NOMO-1 treated with DMSO at 0.1 percent for 48 hours (cell line): ENCODE measurements around the gene STK10.
A peak's percentile ranks its signal among the peaks of the same experiment; 100 is the strongest.

Experiments used
- DNase-seq: peaks from one replicate; lab custom pipeline; 2025; ENCODE audit not compliant: unreplicated experiment; lab: John Stamatoyannopoulos, UW

STK10 gene

DNA sequence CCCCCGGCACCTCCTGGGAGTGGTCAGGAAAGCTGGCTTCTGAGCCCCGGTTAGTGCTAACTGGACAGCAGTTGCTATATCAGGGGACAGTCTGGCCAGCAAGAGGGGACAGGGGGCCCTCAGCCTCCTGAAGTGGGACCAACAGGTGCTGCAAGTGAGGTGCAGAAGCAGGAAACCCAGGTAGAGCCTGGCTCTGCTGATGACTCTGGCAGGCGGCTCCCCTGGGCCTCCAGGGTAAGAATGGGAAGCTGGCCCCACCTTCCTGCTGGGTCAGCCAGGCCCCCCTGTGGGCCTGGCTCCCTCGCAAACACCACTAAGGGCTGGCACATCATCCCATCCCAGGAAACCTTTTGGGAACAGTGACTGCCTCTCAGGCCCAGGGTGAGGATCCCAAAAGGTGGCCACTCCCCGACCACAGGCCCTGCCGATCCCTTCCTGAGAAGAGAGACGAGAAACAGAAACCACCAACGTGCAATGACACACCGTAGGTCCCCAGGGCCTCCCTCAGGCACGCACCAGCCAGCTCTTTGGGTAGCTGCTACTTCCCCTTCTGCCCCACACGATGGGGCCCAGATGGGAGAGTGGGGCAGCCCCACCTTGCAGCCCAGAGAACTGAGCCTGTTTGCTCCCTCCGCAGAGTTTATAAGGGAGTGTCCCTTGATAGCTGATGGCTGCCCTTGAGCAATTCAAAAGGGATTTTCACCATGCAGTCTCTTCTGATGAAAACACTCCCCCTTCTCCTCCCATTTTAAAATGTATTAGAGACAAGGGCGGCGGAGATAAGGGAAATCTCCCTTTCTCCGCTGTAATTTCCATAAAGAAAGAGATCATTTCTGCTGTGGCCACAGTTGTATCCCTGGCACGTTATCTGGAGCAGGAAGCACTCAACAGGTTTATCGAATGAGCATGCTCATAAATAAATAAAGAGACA is 76.8 kb downstream of the STK10 start:
- DNase-seq, result peak; percentile 99

DNA sequence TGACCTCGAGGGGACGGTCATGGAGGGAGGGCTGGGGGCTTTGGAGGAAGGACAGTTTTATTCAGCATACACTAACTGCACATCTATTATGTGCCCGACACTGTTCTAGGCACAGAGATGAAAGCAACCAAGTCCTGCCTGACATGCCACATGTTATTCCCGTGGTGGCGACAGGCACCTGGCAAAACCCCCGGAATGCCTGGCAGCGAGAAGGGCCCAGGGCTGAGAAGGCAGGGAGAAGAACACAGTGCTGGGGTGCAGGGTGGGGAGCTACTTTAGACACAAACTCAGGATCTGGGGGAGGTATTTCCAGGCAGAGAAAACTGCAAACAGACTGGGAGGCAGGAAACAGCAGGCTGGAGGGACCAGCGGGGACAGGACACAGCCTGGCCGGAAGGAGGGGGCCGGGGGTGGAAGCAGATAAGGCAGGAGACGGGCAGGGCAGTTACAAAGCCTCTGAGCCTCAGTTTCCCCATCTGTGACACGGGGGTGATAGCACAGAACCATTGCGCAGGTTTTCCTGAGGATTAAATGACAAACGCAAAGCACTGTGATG is 77.7 kb downstream of the STK10 start:
- DNase-seq, result no peak

DNA sequence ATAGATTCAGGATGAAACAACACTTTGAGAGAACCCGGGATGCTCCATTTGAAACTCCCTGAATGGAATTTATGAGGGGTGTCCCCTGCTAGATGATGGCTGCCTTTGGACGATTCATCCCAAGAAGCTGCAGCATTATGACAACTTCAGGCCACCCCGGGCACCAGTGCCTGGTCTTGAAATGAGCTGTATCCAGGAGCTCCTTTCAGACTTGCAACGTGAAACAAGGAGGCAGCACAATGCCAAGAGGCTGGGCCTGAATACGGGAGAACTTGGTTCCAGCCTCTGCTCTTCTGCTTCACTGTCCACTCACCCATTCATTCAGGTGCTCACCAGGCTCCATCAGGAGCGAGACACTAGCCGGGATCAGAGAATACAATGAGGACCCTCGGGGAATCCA is 78.3 kb downstream of the STK10 start:
- DNase-seq, result no peak

DNA sequence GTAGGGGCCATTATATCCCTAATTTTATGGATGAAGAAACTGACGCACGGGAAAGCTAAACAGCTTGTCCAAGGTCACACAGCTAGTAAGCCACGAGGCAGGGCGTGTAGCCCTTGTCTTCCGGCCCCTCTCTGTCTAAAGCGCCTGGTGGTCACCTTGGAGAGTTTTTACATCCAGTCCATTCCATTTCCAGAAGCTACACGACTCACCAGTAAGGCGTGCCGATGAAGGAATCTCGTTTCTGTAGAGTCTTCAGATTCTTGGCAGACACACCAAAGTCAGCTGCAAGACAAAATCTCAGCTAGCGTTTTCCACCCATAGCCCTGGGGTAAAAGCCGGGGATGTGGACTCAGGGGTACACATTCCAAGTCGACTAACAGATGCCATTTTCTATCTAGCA is 80.5 kb downstream of the STK10 start:
- DNase-seq, result no peak

DNA sequence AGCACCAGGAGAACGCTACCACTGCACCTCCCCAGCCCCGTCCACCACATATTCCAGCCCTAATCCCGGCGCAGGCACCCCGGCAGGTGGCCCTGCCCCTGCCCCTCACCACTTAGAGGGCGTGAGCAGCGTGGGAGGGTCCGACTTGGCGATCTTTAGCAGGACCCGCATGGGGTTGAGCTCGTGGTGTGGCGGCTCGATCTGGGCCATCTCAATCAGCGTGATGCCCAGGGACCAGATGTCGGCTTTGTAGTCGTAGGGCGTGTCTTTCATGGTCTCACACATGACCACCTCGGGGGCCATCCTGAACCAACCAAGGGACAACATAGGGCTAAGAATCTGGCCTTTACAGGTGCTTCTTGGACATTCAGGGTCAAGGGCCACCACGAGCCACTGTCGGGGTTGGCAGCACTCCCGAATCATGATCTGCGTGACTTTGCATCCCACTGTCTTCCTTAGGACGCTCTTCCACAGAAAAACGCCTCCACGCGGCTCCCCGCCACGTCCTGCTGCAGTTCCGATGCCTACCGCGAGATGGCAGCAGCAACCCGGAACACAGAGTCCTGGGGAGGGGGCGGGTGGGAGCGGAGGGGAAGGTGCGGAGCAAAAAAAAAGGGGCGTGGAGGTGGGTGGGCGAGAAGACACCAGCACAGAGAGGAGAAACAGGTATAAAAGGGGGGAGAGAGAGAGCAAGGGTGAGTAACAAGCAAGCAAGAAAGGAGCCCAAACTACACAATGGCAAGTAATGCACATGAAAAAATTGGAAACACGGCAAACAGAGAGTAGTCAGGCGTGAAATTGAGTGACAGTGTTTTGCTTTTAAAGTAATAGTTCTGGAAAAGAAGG is 81.3 kb downstream of the STK10 start:
- DNase-seq, result peak; percentile 17

DNA sequence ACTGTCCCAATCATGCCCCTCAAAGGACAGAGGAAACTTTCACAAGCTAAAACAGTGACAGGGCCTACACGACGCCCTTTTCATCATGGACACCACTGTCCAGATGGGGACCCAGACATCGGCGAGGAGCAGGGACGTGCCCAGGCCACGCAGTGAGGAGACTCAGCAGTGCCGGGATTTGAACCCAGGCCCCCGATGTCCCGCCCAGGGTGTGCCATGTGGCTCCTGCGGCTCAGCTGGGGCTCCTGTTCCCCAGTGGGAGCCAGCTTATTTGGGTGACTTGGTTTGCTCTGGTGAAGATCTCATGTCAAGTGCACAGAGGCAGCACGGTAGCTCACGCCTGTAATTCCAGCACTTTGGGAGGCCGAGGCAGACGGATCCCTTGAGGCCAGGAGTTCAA is 82.2 kb downstream of the STK10 start:
- DNase-seq, result no peak

DNA sequence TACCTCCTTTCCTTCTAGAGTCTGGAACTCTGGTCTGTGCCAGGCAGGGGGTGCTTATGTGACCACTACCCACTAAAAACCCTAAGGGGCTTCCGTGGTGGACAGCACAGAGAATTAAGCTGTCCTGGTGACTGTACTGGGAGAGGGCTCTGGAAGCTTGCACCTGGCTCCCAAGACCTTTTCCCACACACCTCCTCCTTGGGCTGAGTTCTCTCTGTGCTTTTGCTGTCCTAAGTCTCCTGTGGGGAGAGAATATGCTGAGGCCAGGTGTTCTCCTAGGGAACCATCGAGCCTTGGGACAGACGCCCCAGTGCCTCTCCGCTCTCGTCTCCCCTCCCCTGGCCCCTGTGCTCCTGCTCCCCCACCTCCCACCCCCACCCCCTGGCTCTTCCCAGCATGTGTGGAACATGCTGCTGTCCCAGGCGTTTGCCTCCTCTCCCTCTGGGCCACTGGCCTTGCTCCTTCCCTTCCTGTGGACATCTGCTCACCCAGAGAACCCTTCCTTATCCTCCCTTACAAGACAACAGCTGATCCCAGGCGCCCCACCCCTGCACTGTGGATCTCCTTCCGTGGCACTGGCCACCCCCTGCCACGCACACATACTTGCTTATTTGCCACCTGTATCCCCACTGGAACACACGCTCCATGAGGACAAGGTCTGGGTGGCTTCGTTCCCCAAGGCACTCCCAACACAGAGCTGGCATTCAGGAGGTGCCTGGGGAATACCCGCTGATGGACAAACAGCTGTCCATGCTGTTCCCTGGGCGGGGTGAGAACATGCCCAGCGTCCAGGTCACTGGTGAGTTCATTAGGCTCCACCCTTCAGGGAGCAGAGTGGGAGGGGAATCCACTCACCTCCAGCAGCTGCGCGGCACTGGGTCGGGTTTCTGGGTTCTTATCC is 83.0 kb downstream of the STK10 start:
- DNase-seq, result no peak

DNA sequence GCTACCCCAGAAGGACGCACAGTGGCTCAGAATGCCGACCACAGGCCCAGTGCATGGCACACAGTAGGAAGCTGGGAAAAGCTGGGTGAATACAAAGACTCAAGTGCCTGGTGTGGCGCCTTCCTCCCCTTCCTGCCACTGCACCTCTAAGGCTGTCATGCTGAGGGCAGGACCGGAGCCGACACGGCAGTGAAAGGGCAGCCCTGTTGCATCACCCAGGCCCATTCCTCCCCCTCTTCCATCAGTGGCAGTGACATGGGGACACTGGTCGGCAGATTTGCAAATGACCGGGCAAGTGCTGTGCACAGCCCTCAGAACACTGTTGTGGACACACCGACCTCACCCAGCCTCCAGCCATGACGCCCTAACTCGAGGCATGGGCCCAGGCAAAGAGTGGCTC is 84.0 kb downstream of the STK10 start:
- DNase-seq, result no peak

DNA sequence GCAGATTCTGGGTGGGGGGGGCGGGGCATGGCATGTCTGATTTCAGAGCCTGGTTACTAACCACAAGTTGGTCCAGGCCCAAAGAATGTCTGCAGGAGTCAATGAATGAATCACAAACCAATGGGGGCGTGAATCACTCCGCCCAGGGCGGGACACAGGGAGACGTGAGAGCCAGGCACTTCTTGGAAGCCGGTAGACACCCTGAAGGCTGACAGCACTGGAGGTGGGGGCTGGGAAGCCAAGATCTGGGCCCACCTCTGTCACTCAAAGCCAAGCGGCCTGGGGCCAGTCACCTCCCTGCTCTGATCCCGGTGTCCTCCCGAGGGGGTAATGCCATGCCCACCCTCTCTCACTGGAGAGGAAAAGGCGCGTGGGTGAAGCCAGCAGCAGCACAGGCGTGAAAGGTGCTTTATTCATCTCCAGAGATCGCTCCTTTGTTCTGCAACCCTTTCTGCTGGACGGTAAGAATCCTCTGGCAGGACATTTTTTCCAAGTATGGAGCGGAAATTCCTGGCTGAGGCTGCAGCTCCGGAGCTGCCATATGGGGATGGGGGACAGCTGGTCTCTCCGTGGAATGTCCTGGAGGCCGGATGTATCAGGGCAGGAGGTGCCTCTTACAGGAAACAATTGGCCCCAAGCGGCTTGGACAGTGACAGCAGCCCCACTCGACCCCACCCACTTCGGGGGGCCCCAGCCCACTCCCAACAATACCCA is 85.0 kb downstream of the STK10 start:
- DNase-seq, result no peak

DNA sequence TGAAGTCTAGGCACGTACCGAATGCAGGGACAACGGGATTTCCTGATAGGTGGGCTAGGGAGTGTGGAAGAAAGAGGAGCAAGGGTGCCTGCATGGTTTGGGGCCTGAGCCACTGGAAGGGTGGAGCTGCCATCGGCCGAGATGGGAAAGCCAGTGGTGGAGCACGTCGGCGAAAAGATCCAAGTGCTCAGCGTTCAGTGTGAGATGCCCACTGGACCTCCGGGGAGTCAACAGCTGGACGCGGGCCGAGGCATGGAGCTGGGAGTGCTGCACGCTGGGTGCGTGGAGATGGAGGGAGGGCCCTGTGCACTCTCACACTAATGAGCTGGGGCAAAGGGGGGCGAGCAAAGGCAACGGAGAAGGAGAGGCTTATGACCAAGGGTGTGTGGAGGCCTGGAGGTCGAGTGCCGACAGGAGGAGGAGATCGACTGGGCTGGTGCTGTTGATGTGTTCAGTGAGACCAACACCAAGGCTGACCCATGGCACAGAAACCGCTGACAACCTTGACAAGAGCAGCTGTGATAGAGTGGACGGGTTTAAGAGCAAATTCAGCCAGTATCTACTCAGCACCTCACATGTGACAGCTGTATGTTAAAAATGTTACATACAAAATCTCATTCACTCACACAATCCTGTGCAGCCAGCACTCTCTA is 85.7 kb downstream of the STK10 start:
- no peak for DNase-seq

DNA sequence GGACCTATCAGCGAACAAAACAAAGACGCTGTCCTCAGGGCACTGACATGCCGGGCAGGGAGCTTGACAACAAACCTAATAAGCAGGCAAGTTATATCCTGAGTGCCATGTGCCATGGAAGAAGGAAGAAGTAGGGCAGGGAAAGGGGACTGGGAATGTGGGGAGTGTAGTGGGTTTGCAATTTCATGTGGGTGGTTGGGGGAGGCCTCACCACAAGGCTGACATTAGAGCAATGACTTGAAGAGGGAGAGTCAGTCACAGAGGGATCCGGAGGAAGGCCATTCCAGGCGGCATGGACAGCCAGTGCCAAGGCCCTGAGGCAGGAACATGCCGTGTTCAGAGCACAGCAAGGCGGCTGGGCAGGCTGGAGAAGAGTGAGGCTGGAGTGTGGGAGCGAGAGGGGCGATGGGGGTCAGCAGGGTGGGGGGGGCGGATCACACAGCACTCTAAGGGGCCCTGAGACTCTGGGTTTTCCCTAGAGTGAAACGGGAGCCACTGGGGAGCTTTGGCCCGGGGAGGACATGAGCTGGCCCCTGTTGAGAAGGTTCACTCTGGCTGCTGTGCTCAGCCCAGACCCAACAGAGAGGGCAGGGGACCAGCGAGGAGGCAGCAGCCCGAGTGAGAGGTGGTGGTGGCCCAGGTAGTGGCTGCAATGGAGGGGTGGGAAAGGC is 86.3 kb downstream of the STK10 start:
- no peak for DNase-seq

DNA sequence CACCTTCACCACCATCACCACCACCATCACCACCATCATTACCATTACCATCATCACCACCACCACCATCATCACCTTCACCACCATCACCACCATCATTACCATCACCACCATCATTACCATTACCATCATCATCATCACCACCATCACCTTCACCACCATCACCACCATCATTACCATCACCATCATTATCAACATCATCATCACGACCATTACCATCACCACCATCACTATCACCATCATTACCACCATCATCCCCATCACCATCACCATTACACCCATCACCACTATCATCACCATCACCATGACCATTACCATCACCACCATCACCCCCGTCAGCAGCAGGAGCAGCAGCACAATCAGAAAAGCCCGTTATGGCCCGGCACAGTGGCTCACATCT is 89.1 kb downstream of the STK10 start:
- DNase-seq, result no peak

DNA sequence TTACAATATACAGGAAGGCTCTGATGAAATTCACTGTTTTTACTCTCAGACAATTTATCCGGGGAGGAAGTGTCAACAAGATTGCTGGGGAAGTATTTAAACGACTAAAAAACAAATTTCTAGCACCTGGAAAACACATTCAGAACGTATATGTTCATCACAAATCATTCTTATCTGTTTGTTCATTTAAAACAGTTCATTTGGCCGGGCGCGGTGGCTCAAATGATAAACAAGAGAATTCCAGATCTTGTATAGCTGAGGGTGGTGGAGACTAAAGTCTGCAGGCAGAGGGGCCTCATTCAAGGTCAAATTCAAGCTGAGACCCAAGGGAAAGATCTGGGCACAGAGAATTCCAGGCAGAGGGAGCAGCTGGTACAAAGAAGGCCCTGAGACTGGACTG is 90.0 kb downstream of the STK10 start:
- no peak for DNase-seq

DNA sequence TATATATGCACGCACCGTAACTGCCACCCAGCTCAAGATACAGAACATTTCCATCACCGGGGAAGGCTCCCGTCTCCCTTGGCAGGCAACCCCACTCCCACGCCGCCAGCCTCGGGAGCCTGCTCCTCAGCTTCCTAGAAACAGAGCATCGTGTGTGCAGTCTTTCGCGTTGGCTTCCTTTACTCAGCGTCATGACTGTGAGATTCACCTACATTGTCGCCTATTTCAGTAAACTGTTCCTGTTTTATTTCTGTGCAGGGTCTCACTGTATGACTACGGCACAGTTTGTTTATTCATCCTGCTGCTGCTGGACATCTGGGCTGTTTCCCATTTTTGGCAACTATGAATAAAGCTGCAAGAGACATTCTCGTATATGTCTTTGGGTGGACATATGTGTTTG is 90.7 kb downstream of the STK10 start:
- no peak for DNase-seq

DNA sequence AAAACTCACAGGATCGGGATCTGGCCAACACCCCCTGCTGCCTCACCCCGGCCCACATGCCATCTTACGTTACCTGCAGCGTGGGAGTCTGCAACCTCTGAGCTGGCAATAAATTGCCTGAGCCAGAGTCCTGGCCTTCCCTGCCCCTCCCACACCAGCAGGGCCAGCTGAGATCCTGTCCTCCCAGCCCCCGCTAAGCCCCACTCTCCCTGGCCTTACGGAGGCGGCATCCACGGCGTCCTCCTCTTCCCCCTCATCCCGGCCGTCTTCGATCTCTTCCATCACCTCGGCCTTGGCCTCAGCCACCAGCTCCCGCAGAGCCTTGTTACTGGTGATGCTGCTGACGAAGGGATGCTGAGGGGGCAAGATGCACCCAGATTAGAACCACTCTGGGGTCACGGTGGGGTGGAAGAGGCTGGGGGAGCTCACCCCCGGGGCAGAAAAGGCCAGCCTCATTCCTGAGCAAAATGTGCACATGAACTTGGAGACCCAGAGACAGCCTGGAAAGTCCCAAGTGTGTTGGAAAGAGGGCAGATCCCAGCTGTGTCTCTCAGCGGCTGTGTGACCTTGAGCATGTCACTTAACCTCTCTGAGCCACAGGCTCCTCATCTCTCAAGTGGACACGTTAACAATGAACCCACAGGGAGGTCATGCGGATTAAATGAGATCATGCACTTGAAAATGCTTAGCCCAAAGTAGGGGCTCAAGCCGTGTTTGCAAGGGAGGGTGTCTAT is 91.7 kb downstream of the STK10 start:
- no peak for DNase-seq

DNA sequence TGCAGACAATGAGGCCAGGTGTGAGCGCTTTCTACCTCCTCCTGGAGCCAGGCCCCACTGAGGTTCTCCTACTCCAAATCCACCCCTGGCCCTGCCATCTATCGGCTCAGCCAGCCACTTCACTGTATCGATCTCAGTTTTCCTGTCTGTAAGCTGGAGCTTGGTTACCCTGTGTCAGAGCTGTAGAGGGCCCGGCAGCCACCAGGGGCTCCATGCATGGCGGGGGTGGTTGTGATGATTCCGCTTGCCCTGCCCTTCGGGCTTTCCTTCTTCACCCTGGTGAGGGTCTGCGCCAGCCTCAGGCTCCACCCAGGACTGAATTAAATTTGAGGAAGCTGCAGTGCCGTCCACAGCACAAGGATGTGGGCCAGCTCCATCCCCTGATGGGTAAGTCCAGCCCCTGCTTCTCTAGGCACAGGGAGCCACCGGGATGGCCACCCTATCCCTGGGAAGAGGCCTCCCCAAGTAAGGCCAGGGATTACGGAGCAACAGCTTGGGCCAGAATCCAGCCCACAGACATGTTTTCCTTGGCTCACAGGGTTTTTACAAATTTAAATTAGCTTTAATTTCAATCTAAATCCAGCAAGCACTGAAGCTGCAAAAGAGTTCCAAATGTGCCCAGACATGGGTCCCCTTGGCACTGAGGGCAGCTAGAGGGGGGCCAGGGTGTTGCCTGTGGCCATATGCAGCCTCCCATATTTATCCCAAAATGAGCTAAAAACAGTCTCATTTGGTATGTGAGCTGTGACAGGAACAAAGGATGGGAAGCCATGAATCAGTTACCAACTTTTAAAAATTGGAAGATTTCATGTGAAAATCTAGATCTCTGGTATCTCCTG is 92.4 kb downstream of the STK10 start:
- no peak for DNase-seq

DNA sequence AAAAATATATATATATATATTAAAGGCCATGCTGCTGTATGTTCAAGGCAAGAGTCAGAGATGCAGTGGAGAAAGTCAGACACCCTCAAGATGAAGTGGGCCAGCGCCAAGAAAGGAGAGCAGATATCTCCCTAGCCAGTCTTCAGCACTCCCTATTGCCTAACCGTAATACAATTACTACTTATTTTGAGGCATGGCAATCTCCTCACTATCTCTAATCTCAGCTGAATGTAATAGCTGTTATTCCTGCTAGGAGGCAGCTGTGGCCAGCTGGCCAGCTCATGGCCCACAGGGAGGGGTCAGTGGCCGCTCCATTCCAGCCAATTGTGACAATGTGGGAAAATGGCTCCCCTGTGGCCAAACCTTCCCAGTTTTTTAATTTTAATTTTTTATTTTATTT is 94.1 kb downstream of the STK10 start:
- no peak for DNase-seq

DNA sequence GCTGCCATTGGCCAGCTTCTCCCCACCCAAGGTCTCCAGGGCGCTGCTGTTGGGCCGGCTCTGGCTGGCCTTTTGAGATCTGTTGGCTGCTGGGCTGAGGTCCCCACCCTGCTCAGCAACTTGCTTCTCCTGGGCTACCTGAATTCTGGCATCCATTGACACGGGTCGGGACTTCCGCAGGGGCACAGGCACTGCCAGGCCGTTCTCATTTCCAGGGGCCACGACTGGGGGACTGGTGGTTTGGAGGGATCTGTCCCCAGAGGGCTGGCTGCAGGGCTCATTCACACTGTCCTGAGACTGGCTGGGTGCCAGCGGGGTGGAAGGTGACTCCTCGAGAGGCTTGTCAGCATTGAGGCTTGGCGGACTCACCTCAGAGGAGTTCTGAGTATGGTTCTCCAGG is 94.5 kb downstream of the STK10 start:
- no peak for DNase-seq
